GM23248 (cell line): ENCODE results near the gene FZD7. TPM values are rescaled to one million over a fixed set of nuclear protein-coding genes. Genes with fewer than 3 reads are reported as not detected.
A peak's percentile ranks its signal among the peaks of the same experiment; 100 is the strongest.

ENCODE experiments used
- DNase-seq: peaks from one replicate; pipeline ENCODE4 v3.0.0-alpha.2; 2015
- H2AFZ ChIP-seq: fragments of 200-600 bp; sonication (generic); 2 replicates; pipeline ENCODE4 v1.6.1; 2016; ENCODE audit warnings: antibody characterized with exemption
- H3F3A ChIP-seq: fragments of 200-600 bp; sonication (generic); 2 replicates; pipeline ENCODE4 v1.6.1; 2016; ENCODE audit warnings: mild to moderate bottlenecking, antibody characterized with exemption, mixed run types; ENCODE audit not compliant: insufficient read depth
- H3K27ac ChIP-seq: fragments of 200-600 bp; sonication (generic); 2 replicates; pipeline ENCODE4 v1.5.1; 2016; ENCODE audit warnings: mild to moderate bottlenecking
- H3K27me3 ChIP-seq: fragments of 200-600 bp; sonication (generic); replicated peaks from 2 replicates; pipeline ENCODE4 v1.6.1; 2016; ENCODE audit warnings: mild to moderate bottlenecking; ENCODE audit not compliant: insufficient read depth
- H3K36me3 ChIP-seq: fragments of 200-600 bp; sonication (generic); 2 replicates; pipeline ENCODE4 v1.6.1; 2016; ENCODE audit warnings: low read depth, mild to moderate bottlenecking
- H3K4me1 ChIP-seq: fragments of 200-600 bp; sonication (generic); 2 replicates; pipeline ENCODE4 v1.6.1; 2016; ENCODE audit warnings: mild to moderate bottlenecking; ENCODE audit not compliant: insufficient read depth
- H3K4me2 ChIP-seq: fragments of 200-600 bp; sonication (generic); one replicate; pipeline ENCODE4 v1.6.1; 2016; ENCODE audit warnings: mild to moderate bottlenecking; ENCODE audit not compliant: unreplicated experiment
- H3K4me3 ChIP-seq: fragments of 200-600 bp; sonication (generic); 2 replicates; pipeline ENCODE4 v1.5.1; 2016; ENCODE audit warnings: mild to moderate bottlenecking
- H3K79me2 ChIP-seq: fragments of 200-600 bp; sonication (generic); 2 replicates; pipeline ENCODE4 v1.6.1; 2016; ENCODE audit warnings: mild to moderate bottlenecking; ENCODE audit not compliant: insufficient read depth
- H3K9ac ChIP-seq: fragments of 200-600 bp; sonication (generic); 2 replicates; pipeline ENCODE4 v1.6.1; 2016; ENCODE audit warnings: mild to moderate bottlenecking
- H3K9me2 ChIP-seq: fragments of 200-600 bp; sonication (generic); 2 replicates; pipeline ENCODE4 v1.6.1; 2016; ENCODE audit warnings: mixed run types, mild to moderate bottlenecking, moderate library complexity; ENCODE audit not compliant: insufficient read depth
- H3K9me3 ChIP-seq: fragments of 200-600 bp; sonication (generic); one replicate; pipeline ENCODE4 v1.6.1; 2017; ENCODE audit warnings: low read depth
- H4K20me1 ChIP-seq: fragments of 200-600 bp; sonication (generic); 2 replicates; pipeline ENCODE4 v1.6.0; 2016; ENCODE audit not compliant: insufficient read depth
- EZH2 ChIP-seq: fragments of 200-600 bp; sonication (generic); IDR thresholded peaks from 2 replicates; pipeline ENCODE4 v1.6.1; 2018; ENCODE audit warnings: antibody characterized with exemption, mild to moderate bottlenecking; ENCODE audit not compliant: insufficient read depth, poor library complexity, severe bottlenecking
- EZH2phosphoT487 ChIP-seq: fragments of 200-600 bp; sonication (generic); IDR thresholded peaks from 2 replicates; pipeline ENCODE4 v1.6.1; 2018; ENCODE audit warnings: antibody characterized with exemption, moderate library complexity, mild to moderate bottlenecking, low read depth; ENCODE audit not compliant: insufficient read depth
- WGBS, 2 experiments: methylation state at CpG; one replicate each; pipeline ENCODE4 v1.1.6; 2015 to 2017; ENCODE audit warnings: low lambda C conversion rate in 2 of 2, low coverage in 1 of 2; ENCODE audit errors: missing lambda C conversion rate in 2 of 2; 5-methylcytosine and 5-hydroxymethylcytosine counted together
- in situ Hi-C: fragments of 300-500 bp; cut with MboI; formaldehyde crosslinking; loops from 2 replicates; pipeline ENCODE4 v1.15.0; 2020
- polyA plus RNA-seq: library from polyadenylated mRNA; unstranded; fragments of >200 nt; fragmentation: Nextera tagmentation; extraction: Ambion mirVana; gene quantifications from 2 replicates; pipeline ENCODE4 v1.2.1, GENCODE V29; 2016
- total RNA-seq: library from RNA; depleted of rRNA; stranded (reverse); fragments of >200 nt; shearing (Covaris generic); gene quantifications from 2 replicates; pipeline ENCODE4 v1.2.3, GENCODE V29; 2014

Gene FZD7
- total and polyA plus RNA-seq, 2 experiments from 2014 or later: 19.4 to 56.4 TPM

- no peaks in the 10 kb centered on the region for H3F3A ChIP-seq
- WGBS, 2 experiments: 80 to 83% methylated on average over 9 of the region's 9 CpGs
- no peaks in the 10 kb centered on the region for H3K36me3 ChIP-seq
- no peaks in the 10 kb centered on the region for H3K9me2 ChIP-seq
- TF ChIP-seq EZH2 (no peak), EZH2phosphoT487 (no peak)
- in situ Hi-C loops: no loop called here
- no peaks in the 10 kb centered on the region for H3K79me2 ChIP-seq
- DNase-seq: no peak
- no peaks in the 10 kb centered on the region for H4K20me1 ChIP-seq
- no peaks in the 10 kb centered on the region for H3K27me3 ChIP-seq
- H3K27ac ChIP-seq: no peak overlapping the region
- H3K4me3 ChIP-seq: no peak overlapping the region
- no peaks in the 10 kb centered on the region for H3K9me3 ChIP-seq
- H3K4me1 ChIP-seq: no peaks in the 10 kb centered on the region
- no peak overlapping the region for H3K9ac ChIP-seq
- H2AFZ ChIP-seq: no peak overlapping the region
- H3K4me2 ChIP-seq: no peak overlapping the region
Observed at GRCh38 chr2:202024871-202025270, 8.8 kb upstream of the FZD7 start.

- Histone ChIP-seq H3K4me2 (no peak overlapping the region), H4K20me1 (no peaks in the 10 kb centered on the region), H3K9me2 (no peaks in the 10 kb centered on the region), H3K4me1 (peaks cover under 1% of the 10 kb centered on the region; the same call in 1 of the 2 replicates), H3K4me3 (no peak overlapping the region), H3K9me3 (no peaks in the 10 kb centered on the region), H3K36me3 (no peaks in the 10 kb centered on the region), H2AFZ (no peak overlapping the region), H3K9ac (no peak overlapping the region), H3K27ac (no peak overlapping the region), H3F3A (peaks cover 7% of the 10 kb centered on the region; the same call in 1 of the 2 replicates), H3K79me2 (no peaks in the 10 kb centered on the region), H3K27me3 (no peaks in the 10 kb centered on the region)
- in situ Hi-C loops: no loop called here
- TF ChIP-seq EZH2phosphoT487: no peak
- no peak for DNase-seq
- 91 to 96% methylated on average over 5 of the region's 5 CpGs for WGBS, 2 experiments
Observed at GRCh38 chr2:202025816-202026215, 7.8 kb upstream of the FZD7 start.

GRCh38 chr2:202026507-202026906 is 7.1 kb upstream of the FZD7 start:
- no peak for TF ChIP-seq EZH2phosphoT487
- no peak for TF ChIP-seq EZH2
- Histone ChIP-seq H2AFZ (no peak overlapping the region), H3K9ac (no peak overlapping the region), H3K4me3 (no peak overlapping the region), H3K79me2 (no peaks in the 10 kb centered on the region), H3F3A (peaks cover 14% of the 10 kb centered on the region; the same call in 1 of the 2 replicates), H3K9me2 (no peaks in the 10 kb centered on the region), H3K4me2 (no peak overlapping the region), H3K27me3 (no peaks in the 10 kb centered on the region), H4K20me1 (no peaks in the 10 kb centered on the region), H3K9me3 (no peaks in the 10 kb centered on the region), H3K36me3 (no peaks in the 10 kb centered on the region), H3K4me1 (peaks cover 7% of the 10 kb centered on the region), H3K27ac (no peak overlapping the region)
- no peak for DNase-seq
- in situ Hi-C loops: no loop called here
- 77 to 86% methylated on average over 5 of the region's 5 CpGs for WGBS, 2 experiments

GRCh38 chr2:202030691-202031090 is 3.0 kb upstream of the FZD7 start:
- Histone ChIP-seq H3K27me3 (no peaks in the 10 kb centered on the region), H4K20me1 (no peaks in the 10 kb centered on the region), H3K9ac (peak overlapping the region; percentile 87), H3K9me3 (no peaks in the 10 kb centered on the region), H3K9me2 (no peaks in the 10 kb centered on the region), H3K4me1 (peaks cover 14% of the 10 kb centered on the region), H3K4me2 (peak overlapping the region; percentile 97), H2AFZ (peak overlapping the region; percentile 27), H3K36me3 (no peaks in the 10 kb centered on the region), H3K4me3 (no peak overlapping the region), H3F3A (peaks cover 20% of the 10 kb centered on the region; the same call in 1 of the 2 replicates), H3K27ac (peak overlapping the region; percentile 65), H3K79me2 (peaks cover 12% of the 10 kb centered on the region)
- in situ Hi-C loops: loop anchor here (10.0 kb wide), 1 partner anchor 176 kb away; no protein-coding TSS in a partner anchor
- WGBS, 2 experiments: 9 to 28% methylated on average over 4 of the region's 4 CpGs
- DNase-seq: peak; percentile 91
- no peak for TF ChIP-seq EZH2phosphoT487
- TF ChIP-seq EZH2: no peak
